Superior temporal gyrus (tissue), 1 donor: ENCODE results near the gene BACH2.
"Not testable (repeated sequence)": the region's sequence is repeated elsewhere in the genome, so short reads cannot be mapped to it uniquely, and the experiment has no call there.

Experiments
- DNase-seq: peaks from one replicate; pipeline ENCODE4 v3.0.0-alpha.2; 2016; ENCODE audit errors: extremely low spot score

BACH2 gene

GRCh38 chr6:90214966-90215365 is 81.7 kb downstream of the BACH2 start:
- DNase-seq: no peak

GRCh38 chr6:90214461-90214860 is 82.2 kb downstream of the BACH2 start:
- no peak for DNase-seq

- no peak for DNase-seq
Observed at GRCh38 chr6:90212274-90212673, 84.4 kb downstream of the BACH2 start.

GRCh38 chr6:90209527-90209926 is 87.1 kb downstream of the BACH2 start:
- no peak for DNase-seq

GRCh38 chr6:90208690-90209089 is 88.0 kb downstream of the BACH2 start:
- not testable (repeated sequence) for DNase-seq

GRCh38 chr6:90204327-90205056 is 92.2 kb downstream of the BACH2 start:
- no peak for DNase-seq

- no peak for DNase-seq
Observed at GRCh38 chr6:90203672-90204071, 93.0 kb downstream of the BACH2 start.

GRCh38 chr6:90202156-90202555 is 94.5 kb downstream of the BACH2 start:
- DNase-seq: no peak

- DNase-seq: no peak
Observed at GRCh38 chr6:90199900-90200299, 96.7 kb downstream of the BACH2 start.

GRCh38 chr6:90198758-90199425 is 97.8 kb downstream of the BACH2 start:
- no peak for DNase-seq

- DNase-seq: no peak
Observed at GRCh38 chr6:90197854-90198496, 98.7 kb downstream of the BACH2 start.

GRCh38 chr6:90195094-90195829 is 101.4 kb downstream of the BACH2 start:
- DNase-seq: no peak

- peak; percentile 62 for DNase-seq
Observed at GRCh38 chr6:90194371-90194841, 102.2 kb downstream of the BACH2 start.

- DNase-seq: no peak
Observed at GRCh38 chr6:90193359-90193758, 103.3 kb downstream of the BACH2 start.

- no peak for DNase-seq
Observed at GRCh38 chr6:90192857-90193256, 103.8 kb downstream of the BACH2 start.

- DNase-seq: no peak
Observed at GRCh38 chr6:90190752-90191395, 105.8 kb downstream of the BACH2 start.

- DNase-seq: no peak
Observed at GRCh38 chr6:90190131-90190530, 106.5 kb downstream of the BACH2 start.

GRCh38 chr6:90187437-90188121 is 109.1 kb downstream of the BACH2 start:
- no peak for DNase-seq

GRCh38 chr6:90186637-90187371 is 109.8 kb downstream of the BACH2 start:
- no peak for DNase-seq

GRCh38 chr6:90186026-90186425 is 110.6 kb downstream of the BACH2 start:
- DNase-seq: no peak
